HG02610 (cell line): ENCODE data around the gene LIN28A.

Experiments
- ATAC-seq: cut with Tn5 transposase; IDR thresholded peaks from one replicate; pipeline ENCODE4 v1.9.1; 2021; ENCODE audit warnings: mild to moderate bottlenecking, moderate library complexity; ENCODE audit not compliant: unreplicated experiment

Gene LIN28A

GRCh38 chr1:26432793-26433192 lies 22.2 kb downstream of the LIN28A start:
- ATAC-seq = no peak

- ATAC-seq = no peak
These were observed 23.6 kb downstream of the LIN28A start for GRCh38 chr1:26434161-26434752.

GRCh38 chr1:26438041-26438440 lies 27.4 kb downstream of the LIN28A start:
- no peak for ATAC-seq

DNA sequence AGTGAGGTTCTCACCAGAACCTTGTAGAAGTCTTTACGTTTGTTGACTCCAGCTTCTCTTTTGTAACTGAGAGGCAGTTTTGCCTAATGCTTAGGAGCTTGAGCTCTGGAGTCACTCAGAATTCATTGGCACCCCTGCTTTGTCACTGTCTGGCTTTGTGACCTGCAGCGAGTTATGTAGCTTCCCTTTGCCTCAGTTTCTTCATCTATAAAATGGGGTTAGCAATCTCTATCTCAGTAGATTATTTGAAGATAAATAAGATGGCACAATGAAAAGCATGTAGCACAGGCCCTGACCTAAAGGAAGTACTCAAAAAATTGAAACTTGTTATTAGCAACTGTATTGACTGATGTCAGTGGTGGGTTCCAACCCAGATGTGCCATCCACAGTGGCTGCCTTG lies 29.6 kb downstream of the LIN28A start:
- no peak for ATAC-seq

DNA sequence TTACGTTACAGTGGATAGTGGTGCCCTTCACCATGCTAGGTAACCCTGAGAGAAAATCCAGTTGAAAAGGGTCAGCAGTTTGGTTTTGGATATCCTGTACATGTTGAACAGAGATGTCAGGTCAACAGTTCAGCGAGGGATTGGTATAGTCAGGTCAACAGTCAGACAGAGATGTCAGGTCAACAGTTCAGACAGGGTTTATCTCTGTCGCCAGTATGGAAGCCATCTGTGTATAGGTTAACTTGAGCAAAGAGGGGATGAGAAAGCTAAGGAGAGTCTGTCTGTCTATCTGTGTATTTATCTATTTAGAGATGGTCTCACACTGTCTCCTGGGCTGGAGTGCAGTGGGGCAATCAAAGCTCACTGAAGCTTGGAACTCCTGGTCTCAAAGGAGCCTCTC lies 39.3 kb downstream of the LIN28A start:
- ATAC-seq = no peak

DNA sequence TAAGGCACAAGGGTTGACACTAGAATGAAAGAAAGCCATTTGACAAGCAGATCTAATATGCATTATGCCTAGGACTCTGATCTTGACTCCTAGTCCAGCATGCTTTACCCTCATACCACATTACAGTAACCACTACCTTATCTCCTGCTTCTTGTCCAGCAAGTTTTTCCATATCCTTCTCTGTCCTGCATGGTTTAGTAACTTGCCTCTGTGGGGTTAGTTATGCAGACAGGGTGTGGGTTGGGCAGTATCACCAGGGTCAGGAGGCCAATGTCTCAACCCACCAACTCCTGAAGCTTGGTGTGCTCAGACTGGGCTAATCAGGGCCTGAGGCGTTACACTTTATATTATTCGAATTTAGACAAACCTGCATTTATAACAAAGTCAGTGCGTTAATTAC lies 40.3 kb downstream of the LIN28A start:
- ATAC-seq = no peak

DNA sequence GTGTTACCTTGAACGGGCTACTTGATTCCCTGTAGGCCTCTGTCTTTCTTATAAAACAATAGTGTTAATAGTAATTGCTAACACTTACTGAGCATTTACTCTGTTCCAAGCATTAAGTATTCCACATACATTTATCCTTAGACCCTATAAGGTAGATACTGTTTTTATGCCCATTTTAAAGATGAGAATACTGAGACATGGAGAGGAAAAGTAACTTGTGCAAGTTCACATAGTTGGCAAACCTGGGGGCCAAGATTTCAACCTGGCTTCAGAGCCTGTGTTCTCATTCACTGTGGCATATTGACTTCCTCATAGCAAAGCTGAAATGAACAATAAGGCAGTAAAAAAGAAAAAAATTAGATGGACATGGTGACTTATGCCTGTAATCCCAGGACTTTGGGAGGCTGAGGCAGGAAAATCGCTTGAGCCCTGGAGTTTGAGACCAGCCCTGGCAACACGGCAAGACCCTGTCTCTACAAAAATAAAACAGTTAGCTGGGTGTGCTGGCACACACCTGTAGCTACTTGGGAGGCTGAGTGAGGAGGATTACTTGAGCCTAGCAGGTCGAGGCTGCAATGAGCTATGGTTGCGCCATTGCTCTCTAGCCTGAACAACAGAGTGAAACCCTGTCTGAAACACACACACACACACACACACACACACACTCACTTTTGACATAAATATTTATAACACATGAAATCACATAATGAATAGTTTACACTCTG lies 42.0 kb downstream of the LIN28A start:
- ATAC-seq = no peak

GRCh38 chr1:26459148-26459547 lies 48.5 kb downstream of the LIN28A start:
- ATAC-seq = no peak

GRCh38 chr1:26459573-26460031 lies 49.0 kb downstream of the LIN28A start:
- ATAC-seq = no peak

DNA sequence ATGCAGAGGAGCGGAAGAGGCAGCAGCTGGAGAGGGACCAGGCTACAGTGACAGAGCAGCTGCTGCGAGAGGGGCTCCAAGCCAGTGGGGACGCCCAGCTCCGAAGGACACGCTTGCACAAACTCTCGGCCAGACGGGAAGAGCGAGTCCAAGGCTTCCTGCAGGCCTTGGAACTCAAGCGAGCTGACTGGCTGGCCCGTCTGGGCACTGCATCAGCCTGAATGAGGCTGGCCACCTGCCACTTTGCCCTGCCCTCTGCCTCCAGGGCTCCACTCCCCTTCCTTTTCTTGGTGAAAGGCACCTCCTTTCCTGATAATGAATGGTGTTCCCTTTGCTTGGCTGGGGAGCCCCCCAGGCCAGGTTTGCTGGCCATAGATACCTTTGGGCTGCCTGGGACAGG lies 58.3 kb downstream of the LIN28A start:
- no peak for ATAC-seq

DNA sequence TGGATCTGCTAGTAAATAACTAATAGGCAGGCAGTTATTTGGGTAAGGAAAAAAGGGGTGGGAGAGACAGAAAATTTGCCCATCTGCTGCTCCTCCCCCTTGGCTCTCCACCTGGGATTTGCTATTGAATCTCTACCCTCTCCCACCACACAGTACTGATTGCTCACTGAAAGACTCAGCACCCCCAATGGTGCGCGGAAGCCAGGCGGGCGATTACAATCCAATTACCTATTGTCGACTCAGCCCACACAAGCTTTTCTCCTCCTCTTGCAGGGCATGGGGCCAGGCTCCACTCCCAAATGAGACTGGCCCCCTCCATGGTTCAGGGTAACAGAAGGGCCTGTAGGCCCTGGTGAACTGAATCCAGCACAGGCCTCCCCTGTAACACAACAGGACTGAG lies 58.9 kb downstream of the LIN28A start:
- no peak for ATAC-seq

- no peak for ATAC-seq
These were observed 60.4 kb downstream of the LIN28A start for GRCh38 chr1:26470878-26471497.

GRCh38 chr1:26471498-26472319 lies 61.1 kb downstream of the LIN28A start:
- peak; percentile 4 for ATAC-seq

GRCh38 chr1:26472320-26472900 lies 61.8 kb downstream of the LIN28A start, which contains the start of gene HMGN2:
Gene HMGN2 (plus strand): TSS chr1:26472440. CDS start chr1:26472613, 173 bp downstream.
- peak; percentile 37 for ATAC-seq

DNA sequence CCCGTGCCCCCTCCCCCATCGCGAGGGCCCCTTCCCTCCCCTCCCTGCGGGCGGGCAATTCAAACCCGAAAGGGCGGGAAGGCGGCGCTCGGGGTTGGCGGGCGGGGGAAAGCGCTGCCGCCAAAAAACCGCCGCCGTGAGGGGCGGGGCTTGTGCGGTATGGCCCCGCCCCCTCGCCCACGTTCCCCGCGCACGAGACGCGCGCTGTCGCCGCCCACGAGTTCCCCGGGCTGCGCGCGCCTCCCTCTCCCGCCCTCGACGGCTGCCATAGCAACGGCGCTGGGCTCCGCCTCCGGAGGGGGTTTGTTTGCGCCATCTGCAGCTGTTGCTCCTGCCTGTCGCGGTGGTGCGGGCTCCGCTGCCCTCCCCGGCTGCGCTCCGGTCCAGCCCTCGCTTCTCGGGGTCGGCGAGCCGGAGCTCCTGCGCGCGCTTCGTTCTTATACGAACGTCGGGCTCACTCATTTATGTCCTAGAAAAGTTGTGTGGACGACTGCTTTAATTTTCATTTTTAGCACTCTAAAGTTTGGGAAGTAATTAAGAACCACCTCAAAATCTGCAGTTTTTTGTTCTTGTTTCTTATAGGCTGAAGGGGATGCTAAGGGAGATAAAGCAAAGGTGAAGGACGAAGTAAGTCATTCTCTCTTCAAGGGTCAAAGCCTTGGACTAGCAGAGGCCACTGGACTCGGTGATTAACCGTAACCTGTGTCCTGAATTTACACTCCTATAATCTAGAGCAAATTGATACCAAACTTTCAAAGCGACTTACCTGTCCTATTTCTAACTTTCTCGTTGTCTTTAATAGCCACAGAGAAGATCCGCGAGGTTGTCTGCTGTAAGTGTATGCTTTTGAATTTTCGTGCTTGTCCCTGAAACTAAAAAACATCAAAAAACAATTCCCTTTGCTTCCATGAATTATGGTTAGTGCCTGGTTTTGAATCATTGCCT lies 62.6 kb downstream of the LIN28A start:
- peak; percentile 66 for ATAC-seq

GRCh38 chr1:26474818-26475217 lies 64.2 kb downstream of the LIN28A start:
- ATAC-seq = no peak

DNA sequence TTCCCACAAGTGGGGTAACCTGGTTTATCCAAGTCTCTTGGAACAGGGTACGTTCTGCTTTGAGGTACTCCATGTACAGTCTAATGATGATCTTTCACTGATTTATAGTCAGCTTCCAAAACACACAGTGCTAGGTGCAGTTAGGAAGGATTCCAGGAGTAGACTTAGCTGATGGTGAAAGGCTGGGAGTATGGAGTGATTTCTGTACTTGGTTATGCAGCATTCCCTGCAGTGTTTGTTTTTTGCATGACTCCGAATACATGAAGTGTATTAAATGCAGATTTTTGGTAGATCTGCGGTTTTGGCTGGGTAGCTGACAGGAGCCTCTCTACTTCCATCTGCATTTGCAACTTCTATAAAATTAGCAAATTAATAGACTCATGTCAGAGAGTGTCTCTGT lies 65.4 kb downstream of the LIN28A start:
- ATAC-seq = no peak

GRCh38 chr1:26476958-26477357 lies 66.3 kb downstream of the LIN28A start:
- no peak for ATAC-seq

- no peak for ATAC-seq
These were observed 67.0 kb downstream of the LIN28A start for GRCh38 chr1:26477446-26478152.
